ENCODE data around the gene SOD1.
A peak's percentile ranks its signal among the peaks of the same experiment; 100 is the strongest.
"Not testable (repeated sequence)": the region's sequence is repeated elsewhere in the genome, so short reads cannot be mapped to it uniquely, and the experiment has no call there.

The SOD1 gene

GRCh38 chr21:31622397-31622796, 37.1 kb upstream of the SOD1 start:
- DNase-seq (ENCODE audit: low spot score), result no peak
- in situ Hi-C loops (cut with MboI; ENCODE audit: low sequenced_read_pairs, unreplicated experiment), result no loop called here
- TF ChIP-seq, protein P1, sequence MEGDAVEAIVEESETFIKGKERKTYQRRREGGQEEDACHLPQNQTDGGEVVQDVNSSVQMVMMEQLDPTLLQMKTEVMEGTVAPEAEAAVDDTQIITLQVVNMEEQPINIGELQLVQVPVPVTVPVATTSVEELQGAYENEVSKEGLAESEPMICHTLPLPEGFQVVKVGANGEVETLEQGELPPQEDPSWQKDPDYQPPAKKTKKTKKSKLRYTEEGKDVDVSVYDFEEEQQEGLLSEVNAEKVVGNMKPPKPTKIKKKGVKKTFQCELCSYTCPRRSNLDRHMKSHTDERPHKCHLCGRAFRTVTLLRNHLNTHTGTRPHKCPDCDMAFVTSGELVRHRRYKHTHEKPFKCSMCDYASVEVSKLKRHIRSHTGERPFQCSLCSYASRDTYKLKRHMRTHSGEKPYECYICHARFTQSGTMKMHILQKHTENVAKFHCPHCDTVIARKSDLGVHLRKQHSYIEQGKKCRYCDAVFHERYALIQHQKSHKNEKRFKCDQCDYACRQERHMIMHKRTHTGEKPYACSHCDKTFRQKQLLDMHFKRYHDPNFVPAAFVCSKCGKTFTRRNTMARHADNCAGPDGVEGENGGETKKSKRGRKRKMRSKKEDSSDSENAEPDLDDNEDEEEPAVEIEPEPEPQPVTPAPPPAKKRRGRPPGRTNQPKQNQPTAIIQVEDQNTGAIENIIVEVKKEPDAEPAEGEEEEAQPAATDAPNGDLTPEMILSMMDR (IDR thresholded peaks at IDR 0.05; ENCODE audit: borderline replicate concordance, control extremely low read depth, extremely low read depth, insufficient read depth, missing control alignments), result no peak

- TF ChIP-seq, protein P1 (IDR thresholded peaks at IDR 0.05; ENCODE audit: borderline replicate concordance, control extremely low read depth, extremely low read depth, insufficient read depth, missing control alignments), result peak; percentile 5
- peak; percentile 53 for DNase-seq (ENCODE audit: low spot score)
- in situ Hi-C loops (cut with MboI; ENCODE audit: low sequenced_read_pairs, unreplicated experiment), result no loop called here
Measured at GRCh38 chr21:31623664-31624063, 35.8 kb upstream of the SOD1 start.

DNA sequence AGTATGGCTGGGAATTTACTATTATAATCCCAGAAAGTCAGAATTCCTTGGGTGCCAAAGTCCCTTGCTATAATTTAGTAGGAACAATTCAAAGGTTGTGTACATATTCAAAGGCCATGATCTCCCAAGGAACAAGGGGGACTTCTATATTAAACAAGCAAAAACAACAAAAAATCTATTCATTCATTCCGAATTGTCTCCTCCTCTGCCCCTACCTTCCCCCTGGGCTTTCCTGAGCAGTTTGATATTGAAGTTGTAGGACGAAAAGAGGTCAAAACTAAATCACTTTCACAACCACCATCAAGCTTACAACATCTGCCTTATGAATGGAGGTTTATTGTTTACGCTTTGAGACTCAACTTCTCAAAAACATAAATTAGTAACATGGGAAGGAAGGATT, 35.3 kb upstream of the SOD1 start:
- in situ Hi-C loops (cut with MboI; ENCODE audit: low sequenced_read_pairs, unreplicated experiment), result no loop called here
- no peak for DNase-seq (ENCODE audit: low spot score)
- TF ChIP-seq, protein P1 (IDR thresholded peaks at IDR 0.05; ENCODE audit: borderline replicate concordance, control extremely low read depth, extremely low read depth, insufficient read depth, missing control alignments), result no peak

- TF ChIP-seq, protein P1 (IDR thresholded peaks at IDR 0.05; ENCODE audit: borderline replicate concordance, control extremely low read depth, extremely low read depth, insufficient read depth, missing control alignments), result no peak
- no peak for DNase-seq (ENCODE audit: low spot score)
- in situ Hi-C loops (cut with MboI; ENCODE audit: low sequenced_read_pairs, unreplicated experiment), result no loop called here
Measured at GRCh38 chr21:31624961-31625491, 34.5 kb upstream of the SOD1 start.

DNA sequence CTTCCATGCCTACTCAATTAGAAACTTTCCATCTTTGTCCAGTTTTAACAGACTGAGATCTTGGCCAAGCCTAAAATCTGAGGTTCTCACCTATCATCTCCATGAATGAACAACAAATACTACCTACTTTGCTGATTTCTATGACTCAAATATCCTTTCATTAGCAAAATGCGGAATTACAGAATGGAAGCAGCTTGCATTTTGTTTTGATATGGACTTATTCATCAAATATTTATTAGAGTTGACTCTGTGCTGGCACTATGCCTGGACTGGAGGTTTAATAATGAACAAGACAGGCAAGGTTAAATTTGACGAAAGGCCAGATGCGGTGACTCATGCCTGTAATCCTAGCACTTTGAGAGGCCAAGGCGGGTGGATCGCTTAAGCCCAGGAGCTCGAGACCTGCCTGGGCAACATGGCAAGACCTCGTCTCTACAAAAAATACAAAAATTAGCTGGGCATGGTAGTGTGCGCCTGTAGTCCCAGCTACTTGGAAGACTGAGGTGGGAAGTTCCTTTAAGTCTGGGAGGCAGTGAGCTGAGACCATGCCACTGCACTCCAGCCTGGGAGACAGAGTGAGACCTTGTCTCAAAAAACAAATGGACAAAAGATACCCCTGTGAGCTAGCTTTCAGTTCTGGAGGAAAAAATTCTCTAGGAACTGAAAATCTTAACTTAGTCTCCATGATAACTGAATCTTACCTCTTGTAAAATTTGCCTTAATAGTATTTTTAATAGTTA, 29.4 kb upstream of the SOD1 start:
- TF ChIP-seq, protein P1 (IDR thresholded peaks at IDR 0.05; ENCODE audit: borderline replicate concordance, control extremely low read depth, extremely low read depth, insufficient read depth, missing control alignments), result no peak
- in situ Hi-C loops (cut with MboI; ENCODE audit: low sequenced_read_pairs, unreplicated experiment), result no loop called here
- DNase-seq (ENCODE audit: low spot score), result no peak

- DNase-seq (ENCODE audit: low spot score); in situ Hi-C loops (cut with MboI; ENCODE audit: low sequenced_read_pairs, unreplicated experiment): not testable (repeated sequence)
Measured at GRCh38 chr21:31631881-31632280, 27.6 kb upstream of the SOD1 start.

GRCh38 chr21:31634993-31635392, 24.5 kb upstream of the SOD1 start:
- in situ Hi-C loops (cut with MboI; ENCODE audit: low sequenced_read_pairs, unreplicated experiment), result no loop called here
- TF ChIP-seq, protein P1 (IDR thresholded peaks at IDR 0.05; ENCODE audit: borderline replicate concordance, control extremely low read depth, extremely low read depth, insufficient read depth, missing control alignments), result no peak
- no peak for DNase-seq (ENCODE audit: low spot score)

Measured in GM13976 (cell line).